NT2/D1 (cell line): ENCODE results near the gene PPP3CA.

Source experiments
- YY1 ChIP-seq: IDR thresholded peaks from 2 replicates; pipeline ENCODE4 v1.6.1; 2011; ENCODE audit not compliant: insufficient read length, insufficient read depth
- ZNF274 ChIP-seq: IDR thresholded peaks from 2 replicates; pipeline ENCODE4 v1.6.1; 2011; ENCODE audit warnings: mild to moderate bottlenecking, low read depth, low read length

DNA sequence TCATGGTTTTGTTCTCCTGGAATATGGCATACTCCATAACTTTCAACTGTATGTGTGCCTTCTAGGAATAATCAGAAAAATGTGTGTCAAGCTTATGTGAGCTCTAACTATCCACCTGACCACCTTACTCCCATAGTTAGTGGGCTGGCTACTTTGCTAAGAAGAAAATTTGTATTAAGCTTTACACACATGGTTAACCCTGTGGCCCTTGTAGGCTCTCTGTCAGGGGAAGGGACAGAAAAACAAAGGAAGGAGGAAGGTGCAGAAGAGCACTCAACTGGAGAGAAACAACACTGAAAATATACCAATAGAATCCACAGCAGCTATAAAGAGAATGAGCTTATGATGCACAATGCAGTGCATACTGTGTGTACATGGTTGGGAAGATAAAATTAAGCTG is 84.6 kb downstream of the PPP3CA start:
- no peak for TF ChIP-seq YY1
- no peak for TF ChIP-seq ZNF274
